Measurements from ENCODE around the gene HAS3.

- TF ChIP-seq, protein P1, sequence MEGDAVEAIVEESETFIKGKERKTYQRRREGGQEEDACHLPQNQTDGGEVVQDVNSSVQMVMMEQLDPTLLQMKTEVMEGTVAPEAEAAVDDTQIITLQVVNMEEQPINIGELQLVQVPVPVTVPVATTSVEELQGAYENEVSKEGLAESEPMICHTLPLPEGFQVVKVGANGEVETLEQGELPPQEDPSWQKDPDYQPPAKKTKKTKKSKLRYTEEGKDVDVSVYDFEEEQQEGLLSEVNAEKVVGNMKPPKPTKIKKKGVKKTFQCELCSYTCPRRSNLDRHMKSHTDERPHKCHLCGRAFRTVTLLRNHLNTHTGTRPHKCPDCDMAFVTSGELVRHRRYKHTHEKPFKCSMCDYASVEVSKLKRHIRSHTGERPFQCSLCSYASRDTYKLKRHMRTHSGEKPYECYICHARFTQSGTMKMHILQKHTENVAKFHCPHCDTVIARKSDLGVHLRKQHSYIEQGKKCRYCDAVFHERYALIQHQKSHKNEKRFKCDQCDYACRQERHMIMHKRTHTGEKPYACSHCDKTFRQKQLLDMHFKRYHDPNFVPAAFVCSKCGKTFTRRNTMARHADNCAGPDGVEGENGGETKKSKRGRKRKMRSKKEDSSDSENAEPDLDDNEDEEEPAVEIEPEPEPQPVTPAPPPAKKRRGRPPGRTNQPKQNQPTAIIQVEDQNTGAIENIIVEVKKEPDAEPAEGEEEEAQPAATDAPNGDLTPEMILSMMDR (conservative IDR thresholded peaks at IDR 0.05; ENCODE audit: low read length), result no peak
- no peak for TF ChIP-seq EZH2phosphoT487 (IDR thresholded peaks at IDR 0.05; ENCODE audit: borderline replicate concordance)
These were observed 10.3 kb upstream of the HAS3 start for GRCh38 chr16:69095193-69095592.
